RCC 7860 (cell line): ENCODE data around the gene IKZF1.
A peak's percentile ranks its signal among the peaks of the same experiment; 100 is the strongest.

Source experiments
- DNase-seq: peaks from one replicate; pipeline ENCODE4 v3.0.0-alpha.2; 2015; ENCODE audit warnings: low spot score
- FAIRE-seq: peaks from 2 replicates; lab custom pipeline; 2012; peaks lifted over from hg19 to GRCh38; lab: Jason Lieb, UNC

Gene IKZF1

DNA sequence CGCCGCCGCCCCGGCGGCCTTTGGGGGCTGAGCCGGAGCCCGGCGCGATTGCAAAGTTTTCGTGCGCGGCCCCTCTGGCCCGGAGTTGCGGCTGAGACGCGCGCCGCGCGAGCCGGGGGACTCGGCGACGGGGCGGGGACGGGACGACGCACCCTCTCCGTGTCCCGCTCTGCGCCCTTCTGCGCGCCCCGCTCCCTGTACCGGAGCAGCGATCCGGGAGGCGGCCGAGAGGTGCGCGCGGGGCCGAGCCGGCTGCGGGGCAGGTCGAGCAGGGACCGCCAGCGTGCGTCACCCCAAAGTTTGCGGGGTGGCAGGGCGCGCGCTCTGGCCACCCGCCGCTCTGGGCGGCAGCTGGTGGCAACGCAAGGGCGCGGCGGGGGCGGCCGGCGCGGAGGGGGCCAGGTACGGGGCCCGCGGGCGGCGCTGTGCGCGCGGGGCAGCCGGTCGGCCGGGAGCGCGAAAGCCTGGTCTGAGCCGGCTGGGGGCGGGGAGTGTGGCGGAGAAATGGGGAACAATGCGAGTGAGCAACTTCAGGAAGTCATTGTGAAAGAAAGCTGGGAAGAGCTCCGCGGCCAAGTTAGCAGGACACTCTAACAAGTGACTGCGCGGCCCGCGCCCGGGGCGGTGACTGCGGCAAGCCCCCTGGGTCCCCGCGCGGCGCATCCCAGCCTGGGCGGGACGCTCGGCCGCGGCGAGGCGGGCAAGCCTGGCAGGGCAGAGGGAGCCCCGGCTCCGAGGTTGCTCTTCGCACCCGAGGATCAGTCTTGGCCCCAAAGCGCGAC is at the start of gene IKZF1:
Gene IKZF1, plus strand, starts transcription at position 588 of the 782 bp plus-strand sequence. CDS start 14,346 bp downstream, outside the sequence.
- FAIRE-seq (no peak), DNase-seq (no peak)

- FAIRE-seq: no peak
- DNase-seq: no peak
Observed at GRCh38 chr7:50261593-50261992, 42.9 kb upstream of the IKZF1 start.

GRCh38 chr7:50262446-50262845 is 42.1 kb upstream of the IKZF1 start:
- no peak for DNase-seq
- FAIRE-seq: no peak

DNA sequence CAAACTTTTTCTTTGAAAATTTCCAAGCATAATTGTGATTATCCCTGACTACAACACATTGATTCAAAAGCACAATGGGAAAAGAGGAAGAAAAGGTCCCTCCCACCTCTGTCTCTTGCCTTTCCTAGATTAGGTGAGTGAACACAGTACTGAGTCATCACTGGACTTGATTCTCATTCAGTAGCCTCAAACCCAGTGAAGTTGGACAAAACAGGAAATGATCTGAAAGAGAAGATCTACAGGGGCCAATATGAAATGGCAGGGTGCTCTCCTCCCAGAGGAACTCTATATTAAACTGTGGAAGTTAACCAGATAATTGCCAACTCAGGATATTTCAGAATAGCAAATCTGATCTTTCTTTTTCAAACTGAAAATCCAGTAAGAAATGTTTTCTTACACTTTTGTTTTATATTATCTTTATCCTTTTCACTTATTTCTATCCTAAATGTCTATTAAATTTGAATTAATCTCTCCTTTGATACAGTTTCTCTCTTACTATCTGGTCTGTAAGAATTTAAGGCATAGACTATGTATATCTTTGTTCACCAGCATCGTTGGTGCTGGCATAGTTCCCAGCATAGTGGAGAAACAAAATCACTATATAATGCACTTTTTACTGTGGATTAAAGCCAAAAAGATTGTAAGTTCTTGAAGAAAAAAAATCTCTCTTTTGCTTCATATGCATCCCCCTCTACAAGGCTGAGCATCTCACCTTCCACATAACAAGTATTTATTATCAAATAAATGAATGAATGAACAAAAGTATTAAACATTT is 41.4 kb upstream of the IKZF1 start:
- FAIRE-seq (no peak), DNase-seq (no peak)

GRCh38 chr7:50264908-50265307 is 39.6 kb upstream of the IKZF1 start:
- DNase-seq: no peak
- no peak for FAIRE-seq

DNA sequence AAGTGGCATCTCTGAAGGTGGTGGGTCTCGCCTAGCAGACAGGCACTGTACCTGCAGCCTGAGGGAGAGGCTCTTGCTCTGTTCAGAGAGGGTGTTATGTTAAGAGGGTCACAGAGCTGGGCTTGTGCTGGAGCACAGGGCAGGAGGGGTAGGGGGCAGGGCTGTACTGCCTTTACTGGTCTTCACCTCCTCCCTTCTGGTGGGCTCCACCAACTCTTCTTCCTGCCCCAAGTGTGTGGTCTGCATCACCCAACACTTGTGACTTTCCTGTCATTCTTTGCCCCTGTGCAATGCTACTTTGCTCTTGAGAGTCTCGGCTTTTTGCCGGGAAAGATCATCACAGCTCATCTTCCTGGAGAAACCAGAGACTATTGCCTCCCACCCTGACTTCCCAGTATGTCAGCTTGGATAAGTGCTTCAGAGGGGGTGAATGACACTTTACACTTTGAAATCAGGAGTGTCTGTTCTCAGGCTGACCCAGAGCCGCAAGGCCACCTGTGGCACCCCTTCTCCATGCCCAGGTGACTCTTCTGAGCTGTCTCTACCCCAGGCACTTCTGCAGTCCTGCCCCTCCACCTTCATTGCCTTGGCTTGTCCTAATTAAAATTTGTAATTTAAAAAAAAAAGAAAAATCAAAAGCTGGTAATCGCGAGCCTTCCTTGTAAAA is 38.4 kb upstream of the IKZF1 start:
- no peak for FAIRE-seq
- no peak for DNase-seq

- FAIRE-seq: no peak
Observed at GRCh38 chr7:50266635-50267386, 37.7 kb upstream of the IKZF1 start.

DNA sequence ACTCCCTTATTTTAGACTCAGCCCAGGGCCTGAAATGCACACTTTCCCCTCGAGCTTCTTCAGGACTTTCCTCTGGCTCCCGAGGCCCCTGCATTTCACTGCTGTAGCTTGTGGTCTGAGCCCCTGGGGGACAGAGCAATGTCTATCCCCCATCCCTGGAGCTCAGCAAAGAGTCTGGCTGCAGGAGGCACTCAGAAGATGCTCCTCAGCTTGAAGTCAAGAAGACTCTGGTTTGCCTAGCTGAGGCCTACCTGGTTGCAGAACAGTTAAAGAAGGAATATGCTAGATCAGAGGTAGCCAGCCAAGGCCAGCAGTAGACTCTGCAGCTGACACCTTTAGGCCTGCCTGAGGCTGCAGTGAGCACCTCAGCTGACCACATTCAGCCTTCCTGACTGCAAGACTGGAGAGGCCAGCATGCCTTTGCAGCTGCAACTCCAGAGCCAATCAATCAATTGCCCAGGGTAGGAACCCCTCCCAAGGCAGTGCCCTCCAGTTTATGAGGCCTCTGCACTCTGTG is 36.9 kb upstream of the IKZF1 start:
- FAIRE-seq (no peak), DNase-seq (no peak)

More at GRCh38 chr7:50266635-50267386, 37.7 kb upstream of the IKZF1 start:
- DNase-seq: no peak

DNA sequence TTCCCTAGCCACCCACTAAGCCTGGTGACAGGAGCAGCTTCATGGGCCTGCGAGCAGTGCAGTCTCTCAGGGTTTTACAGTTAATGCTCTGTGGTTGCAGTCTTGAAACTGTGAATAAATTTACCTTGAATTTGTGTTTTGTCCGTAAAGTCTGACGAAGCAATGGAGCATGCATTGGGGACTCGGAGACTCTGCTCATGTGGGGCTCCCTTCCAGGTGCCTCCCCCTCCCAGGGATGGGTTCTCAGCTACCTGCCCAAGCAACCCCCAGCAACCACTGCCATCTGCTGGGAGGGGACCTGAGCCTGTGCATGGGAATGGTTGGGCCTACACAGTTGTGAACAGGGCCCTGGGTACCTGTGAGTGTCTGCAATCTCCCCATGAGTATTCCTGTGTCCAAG is 36.3 kb upstream of the IKZF1 start:
- FAIRE-seq (no peak), DNase-seq (no peak)

DNA sequence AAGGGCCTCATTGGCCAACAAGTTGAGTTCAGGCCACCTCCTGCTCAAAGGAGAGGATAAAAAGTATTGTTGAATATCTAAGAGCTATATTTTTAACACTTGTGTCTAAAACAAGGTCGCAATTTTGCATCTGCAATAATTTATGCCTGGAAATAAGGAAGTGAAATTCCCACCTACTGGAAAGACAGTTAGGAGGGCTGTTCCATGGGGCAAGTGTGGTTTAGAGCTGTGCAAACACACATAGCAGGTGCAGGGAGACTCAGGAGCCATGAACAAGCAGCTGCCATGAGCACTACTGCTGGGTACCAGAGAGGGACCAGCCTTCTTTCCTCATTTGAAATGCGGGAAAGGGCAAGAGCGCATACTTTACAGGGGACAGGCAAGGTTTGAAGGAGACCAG is 35.5 kb upstream of the IKZF1 start:
- DNase-seq (no peak), FAIRE-seq (no peak)

- no peak for FAIRE-seq
Observed at GRCh38 chr7:50270531-50271018, 33.9 kb upstream of the IKZF1 start.

GRCh38 chr7:50272808-50273207 is 31.7 kb upstream of the IKZF1 start:
- no peak for FAIRE-seq
- no peak for DNase-seq

More at GRCh38 chr7:50270531-50271018, 33.9 kb upstream of the IKZF1 start:
- no peak for DNase-seq

DNA sequence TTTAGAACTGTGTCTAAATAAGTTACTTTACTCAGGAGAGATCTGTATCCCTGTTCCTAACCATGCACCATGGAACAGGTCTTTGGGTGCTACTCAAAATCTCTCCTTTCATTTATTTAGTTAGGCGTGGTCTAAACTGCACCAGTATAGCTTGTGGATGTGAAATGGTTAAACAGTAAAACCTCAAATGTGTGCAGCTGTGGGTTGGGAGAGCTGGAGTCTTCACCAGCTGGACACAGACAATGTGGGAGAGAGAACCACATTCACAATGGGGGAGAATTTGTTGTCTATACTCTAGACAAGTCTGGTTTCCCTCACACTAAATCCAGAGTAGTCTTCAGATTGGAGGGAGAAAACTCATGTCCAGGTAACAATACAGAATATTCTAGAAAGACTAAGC is 31.2 kb upstream of the IKZF1 start:
- DNase-seq (no peak), FAIRE-seq (no peak)

- FAIRE-seq: no peak
- DNase-seq: no peak
Observed at GRCh38 chr7:50273870-50274269, 30.6 kb upstream of the IKZF1 start.

DNA sequence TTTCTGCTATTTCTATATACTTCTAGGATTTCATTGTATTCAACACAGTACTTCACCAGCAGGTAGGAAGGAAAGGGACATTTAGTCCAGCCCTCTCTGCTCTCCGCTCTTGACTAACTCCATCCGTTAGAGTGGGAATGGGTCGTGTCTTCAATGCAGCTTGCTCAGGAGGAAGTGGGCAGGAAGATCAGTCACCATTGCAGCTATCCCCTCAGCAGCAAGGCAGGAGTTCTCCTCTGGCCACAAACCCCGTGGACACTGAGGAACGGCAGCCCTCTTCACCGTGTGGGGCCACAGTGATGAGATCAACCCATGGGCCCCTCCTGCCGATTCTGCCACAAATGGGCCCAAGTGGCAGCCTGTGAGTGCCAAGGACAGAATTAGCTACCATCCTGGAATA is 30.2 kb upstream of the IKZF1 start:
- FAIRE-seq: no peak
- no peak for DNase-seq

GRCh38 chr7:50275430-50275829 is 29.1 kb upstream of the IKZF1 start:
- FAIRE-seq (no peak), DNase-seq (no peak)

DNA sequence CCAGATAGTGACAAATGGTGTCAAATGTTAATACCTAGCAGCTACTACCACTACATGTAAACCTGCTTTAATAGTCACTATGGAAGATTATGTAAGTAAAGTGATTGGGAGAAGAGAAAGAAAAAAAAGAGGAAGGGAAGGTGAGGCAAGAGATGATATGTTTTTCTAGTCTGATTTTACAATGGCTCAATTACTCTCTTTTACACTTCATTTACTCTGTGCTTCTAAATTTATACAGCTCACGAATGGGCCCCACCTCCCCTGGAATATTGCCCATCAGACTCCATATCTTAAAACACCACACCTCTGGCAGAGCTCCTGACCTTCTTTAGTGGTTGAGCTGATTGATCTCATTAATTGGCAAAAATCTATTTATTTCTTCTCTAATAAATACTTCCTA is 28.0 kb upstream of the IKZF1 start:
- FAIRE-seq (no peak), DNase-seq (no peak)

DNA sequence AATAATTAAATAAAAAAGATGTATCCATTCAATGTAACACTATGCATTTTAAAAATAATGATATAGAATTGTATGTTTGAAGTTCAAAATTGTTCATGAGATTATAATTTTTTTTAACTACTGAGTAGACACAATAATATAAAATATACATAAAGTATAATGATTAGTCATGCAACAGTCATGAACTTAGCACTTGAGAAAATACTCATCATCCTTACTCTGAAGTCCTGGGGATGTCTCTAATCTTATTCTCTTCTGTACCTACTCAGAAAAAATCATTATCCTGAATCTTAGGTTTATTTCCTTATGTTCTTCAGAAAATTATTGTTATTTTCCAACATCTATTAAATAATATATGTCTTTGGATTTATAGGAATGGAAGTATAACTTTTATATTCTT is 26.4 kb upstream of the IKZF1 start:
- DNase-seq (no peak), FAIRE-seq (peak; percentile 16)

DNA sequence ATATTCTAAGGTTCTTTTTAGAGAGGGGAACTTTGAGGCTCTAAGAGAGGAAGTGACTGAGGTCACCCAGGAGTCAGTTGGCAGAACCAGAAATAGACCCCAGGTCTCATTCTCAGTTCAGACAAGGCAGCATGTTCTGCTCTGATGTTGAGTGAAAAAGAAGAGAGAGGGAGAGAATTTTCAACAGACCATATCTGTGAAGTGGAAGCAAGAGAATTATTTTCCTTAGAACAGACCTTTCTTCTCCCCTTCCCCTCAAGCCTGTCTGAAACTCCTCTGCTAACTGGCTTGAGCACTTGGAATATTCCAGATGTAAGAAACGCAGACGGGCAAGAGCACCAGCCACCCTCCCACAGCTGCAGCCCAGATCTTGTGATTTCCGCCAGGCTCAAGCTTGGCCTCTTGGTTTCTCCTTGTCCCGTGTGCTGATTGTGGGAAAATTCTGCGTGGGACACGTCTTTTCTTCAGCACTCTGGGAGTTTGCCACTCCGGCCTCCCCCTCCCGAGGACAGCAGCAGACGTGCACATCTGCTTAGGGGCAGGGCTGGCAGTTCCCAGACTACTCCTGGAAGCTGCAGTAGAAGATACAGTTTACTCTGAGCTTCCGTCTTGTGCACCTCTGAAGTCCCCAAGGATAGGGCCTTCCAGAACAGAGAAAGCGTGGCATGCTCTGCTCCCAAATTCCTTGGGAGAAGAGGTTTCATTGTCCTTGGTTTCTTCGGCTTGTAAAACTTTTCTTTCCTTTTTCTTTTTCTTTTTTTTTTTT is 22.7 kb upstream of the IKZF1 start:
- FAIRE-seq: no peak
- no peak for DNase-seq
